Measurements from ENCODE around the gene PRKAR2B.

The PRKAR2B gene

GRCh38 chr7:107044347-107045194, at the start of gene PRKAR2B:
PRKAR2B (plus strand) TSS chr7:107044705; CDS start chr7:107044908, 203 bp downstream.
- peak; percentile 35 to 39 for DNase-seq (ENCODE audit: low read depth in 2 of 2)

- no peak for DNase-seq (ENCODE audit: low read depth in 2 of 2)
These were observed 49.7 kb upstream of the PRKAR2B start for GRCh38 chr7:106994833-106995232.

GRCh38 chr7:106997487-106998271, 46.8 kb upstream of the PRKAR2B start:
- DNase-seq (ENCODE audit: low read depth in 2 of 2): no peak

GRCh38 chr7:106999023-106999422, 45.5 kb upstream of the PRKAR2B start:
- DNase-seq (ENCODE audit: low read depth in 2 of 2): no peak

- DNase-seq (ENCODE audit: low read depth in 2 of 2): no peak
These were observed 43.0 kb upstream of the PRKAR2B start for GRCh38 chr7:107001490-107001889.

GRCh38 chr7:107002126-107002525, 42.4 kb upstream of the PRKAR2B start:
- DNase-seq (ENCODE audit: low read depth in 2 of 2): no peak

GRCh38 chr7:107002529-107002998, 41.9 kb upstream of the PRKAR2B start:
- DNase-seq (ENCODE audit: low read depth in 2 of 2): no peak

- DNase-seq (ENCODE audit: low read depth in 2 of 2): no peak
These were observed 37.3 kb upstream of the PRKAR2B start for GRCh38 chr7:107007007-107007891.

- DNase-seq (ENCODE audit: low read depth in 2 of 2): no peak
These were observed 36.6 kb upstream of the PRKAR2B start for GRCh38 chr7:107007892-107008287.

- no peak for DNase-seq (ENCODE audit: low read depth in 2 of 2)
These were observed 34.7 kb upstream of the PRKAR2B start for GRCh38 chr7:107009846-107010203.

GRCh38 chr7:107012691-107013090, 31.8 kb upstream of the PRKAR2B start:
- no peak for DNase-seq (ENCODE audit: low read depth in 2 of 2)

GRCh38 chr7:107014387-107015023, 30.0 kb upstream of the PRKAR2B start:
- DNase-seq (ENCODE audit: low read depth in 2 of 2): no peak

- DNase-seq (ENCODE audit: low read depth in 2 of 2): no peak
These were observed 28.2 kb upstream of the PRKAR2B start for GRCh38 chr7:107016312-107016711.

- no peak for DNase-seq (ENCODE audit: low read depth in 2 of 2)
These were observed 26.4 kb upstream of the PRKAR2B start for GRCh38 chr7:107017965-107018719.

GRCh38 chr7:107020400-107020799, 24.1 kb upstream of the PRKAR2B start:
- DNase-seq (ENCODE audit: low read depth in 2 of 2): no peak

GRCh38 chr7:107021600-107021999, 22.9 kb upstream of the PRKAR2B start:
- no peak for DNase-seq (ENCODE audit: low read depth in 2 of 2)

- DNase-seq (ENCODE audit: low read depth in 2 of 2): no peak
These were observed 20.9 kb upstream of the PRKAR2B start for GRCh38 chr7:107023522-107024151.

GRCh38 chr7:107024906-107025305, 19.6 kb upstream of the PRKAR2B start:
- no peak for DNase-seq (ENCODE audit: low read depth in 2 of 2)

GRCh38 chr7:107025449-107026103, 18.9 kb upstream of the PRKAR2B start:
- DNase-seq (ENCODE audit: low read depth in 2 of 2): no peak

- DNase-seq (ENCODE audit: low read depth in 2 of 2): no peak
These were observed 18.3 kb upstream of the PRKAR2B start for GRCh38 chr7:107026166-107026565.

All from stimulated activated CD4-positive, alpha-beta T cell treated with anti-CD3 and anti-CD28 coated beads, Interleukin-1b, Interleukin-23, amount 100 ng/mL, for 1 hour (primary cell).